IMR-90 (cell line): ENCODE results near the gene CD151. TPM values are rescaled to one million over a fixed set of nuclear protein-coding genes. Genes with fewer than 3 reads are reported as not detected.

Experiments used
- ATAC-seq: fragments of 200-7000 bp; cut with Tn5 transposase; 2 replicates; pipeline ENCODE4 v1.9.1; 2020; ENCODE audit warnings: low read depth, mild to moderate bottlenecking, moderate library complexity
- BruUV-seq: library from RNA; stranded (reverse); fragments of 400-500 nt; replicated peaks from 2 replicates; lab custom pipeline; 2021; lab: Mats Ljungman, UMichigan
- CTCF ChIA-PET: fragments of 300-600 bp; formaldehyde crosslinking; extraction: SDS; loops from one replicate; lab custom pipeline; 2021; ENCODE audit warnings: antibody characterized with exemption; lab: Yijun Ruan, JAX
- POLR2A ChIA-PET: fragments of 300-600 bp; sonication (Branson Sonifier 250); formaldehyde crosslinking; loops from one replicate; lab custom pipeline; 2022; ENCODE audit warnings: antibody characterized with exemption; ENCODE audit not compliant: unreplicated experiment; lab: Charles Lee
- DNase-seq: peaks from one replicate; pipeline ENCODE4 v3.0.0; 2013
- H2AFZ ChIP-seq: replicated peaks from 2 replicates; pipeline ENCODE3; 2013; ENCODE audit warnings: low read length, mild to moderate bottlenecking; ENCODE audit not compliant: poor library complexity
- H2AK5ac ChIP-seq: 2 replicates; pipeline ENCODE4 v1.6.1; 2013; ENCODE audit warnings: low read depth, low read length, inconsistent platforms
- H2AK9ac ChIP-seq: replicated peaks from 2 replicates; pipeline ENCODE3; 2013; ENCODE audit warnings: mild to moderate bottlenecking, low read depth, low read length, moderate library complexity; ENCODE audit not compliant: poor library complexity
- H2BK120ac ChIP-seq: 2 replicates; pipeline ENCODE4 v1.6.1; 2013; ENCODE audit warnings: low read depth, low read length, inconsistent platforms
- H2BK15ac ChIP-seq: 3 replicates; pipeline ENCODE4 v1.6.1; 2013; ENCODE audit warnings: low read depth, low read length, inconsistent platforms
- H2BK20ac ChIP-seq: 2 replicates; pipeline ENCODE4 v1.6.1; 2013; ENCODE audit warnings: low read depth, mild to moderate bottlenecking, inconsistent platforms, low read length, moderate library complexity
- H2BK5ac ChIP-seq: 2 replicates; pipeline ENCODE4 v1.6.1; 2013; ENCODE audit warnings: mild to moderate bottlenecking, low read depth, low read length, inconsistent platforms; ENCODE audit not compliant: poor library complexity, severe bottlenecking
- H3K14ac ChIP-seq: replicated peaks from 2 replicates; pipeline ENCODE4 v1.6.1; 2013; ENCODE audit warnings: low read depth, low read length, inconsistent platforms
- H3K18ac ChIP-seq: 2 replicates; pipeline ENCODE4 v1.6.1; 2013; ENCODE audit warnings: low read depth, low read length, control low read depth
- H3K23ac ChIP-seq: 2 replicates; pipeline ENCODE4 v1.6.1; 2013; ENCODE audit warnings: low read depth, low read length, inconsistent platforms
- H3K27ac ChIP-seq: 2 replicates; pipeline ENCODE4 v1.5.1; 2013; ENCODE audit warnings: mild to moderate bottlenecking, control low read depth, low read length; ENCODE audit not compliant: insufficient read depth
- H3K27me3 ChIP-seq: 2 replicates; pipeline ENCODE4 v1.6.1; 2013; ENCODE audit warnings: low read length; ENCODE audit not compliant: control insufficient read depth, insufficient read depth
- H3K36me3 ChIP-seq: 2 replicates; pipeline ENCODE4 v1.6.1; 2013; ENCODE audit warnings: low read length, mixed read lengths; ENCODE audit not compliant: control insufficient read depth, insufficient read depth
- H3K4ac ChIP-seq: 2 replicates; pipeline ENCODE4 v1.6.1; 2013; ENCODE audit warnings: low read depth, low read length, inconsistent platforms
- H3K4me1 ChIP-seq: 2 replicates; pipeline ENCODE4 v1.6.1; 2013; ENCODE audit warnings: low read length, mixed read lengths; ENCODE audit not compliant: control insufficient read depth, insufficient read depth
- H3K4me2 ChIP-seq: 2 replicates; pipeline ENCODE4 v1.6.1; 2013; ENCODE audit warnings: low read depth, mild to moderate bottlenecking, control low read depth, low read length, moderate library complexity
- H3K4me3 ChIP-seq: 2 replicates; pipeline ENCODE4 v1.5.1; 2013; ENCODE audit warnings: low read depth, mild to moderate bottlenecking, control low read depth, low read length, moderate library complexity; ENCODE audit not compliant: insufficient read depth
- H3K56ac ChIP-seq: 2 replicates; pipeline ENCODE4 v1.6.1; 2013; ENCODE audit warnings: low read length, inconsistent platforms; ENCODE audit not compliant: insufficient read depth; ENCODE audit errors: extremely low read depth
- H3K79me1 ChIP-seq, 2 experiments: 2 replicates each; pipeline ENCODE4 v1.6.1; 2013; ENCODE audit warnings: low read length in 2 of 2, inconsistent platforms in 1 of 2, low read depth in 1 of 2
- H3K9ac ChIP-seq: 2 replicates; pipeline ENCODE4 v1.6.1; 2013; ENCODE audit warnings: low read depth, low read length, control low read depth
- H3K9me1 ChIP-seq: 2 replicates; pipeline ENCODE4 v1.6.1; 2013; ENCODE audit warnings: low read length, inconsistent platforms; ENCODE audit not compliant: insufficient read depth
- H3K9me3 ChIP-seq: 2 replicates; pipeline ENCODE4 v1.6.1; 2013; ENCODE audit warnings: low read length; ENCODE audit not compliant: control insufficient read depth, insufficient read depth
- H4K20me1 ChIP-seq: 2 replicates; pipeline ENCODE4 v1.6.1; 2013; ENCODE audit warnings: low read length, inconsistent platforms; ENCODE audit not compliant: insufficient read depth
- H4K5ac ChIP-seq: 2 replicates; pipeline ENCODE4 v1.6.1; 2013; ENCODE audit warnings: mild to moderate bottlenecking, low read depth, low read length, control low read depth
- H4K8ac ChIP-seq, 2 experiments: 2 replicates each; pipeline ENCODE4 v1.6.1; 2013; ENCODE audit warnings: low read depth in 2 of 2, low read length in 2 of 2, control low read depth in 1 of 2, inconsistent platforms in 1 of 2
- H4K91ac ChIP-seq: 2 replicates; pipeline ENCODE4 v1.6.1; 2013; ENCODE audit warnings: low read depth, low read length, inconsistent platforms; ENCODE audit not compliant: insufficient read depth
- FOS ChIP-seq: fragments of 150-350 bp; IDR thresholded peaks from 2 replicates; pipeline ENCODE4 v1.6.1; 2016; ENCODE audit warnings: low read depth, low read length
- MAFK ChIP-seq: IDR thresholded peaks from 2 replicates; pipeline ENCODE4 v1.6.1; 2012; ENCODE audit warnings: low read depth, low read length, improper control_type of control experiment
- MAZ ChIP-seq: IDR thresholded peaks from 2 replicates; pipeline ENCODE4 v1.6.1; 2012; ENCODE audit warnings: low read depth, mild to moderate bottlenecking, low read length, improper control_type of control experiment, moderate library complexity, borderline replicate concordance
- POLR2A ChIP-seq: IDR thresholded peaks from 2 replicates; pipeline ENCODE4 v1.6.1; 2012; ENCODE audit warnings: mild to moderate bottlenecking, low read depth, low read length
- RAD21 ChIP-seq: IDR thresholded peaks from 2 replicates; pipeline ENCODE4 v1.6.1; 2012; ENCODE audit warnings: low read length, improper control_type of control experiment
- USF2 ChIP-seq: fragments of 150-350 bp; IDR thresholded peaks from 2 replicates; pipeline ENCODE4 v1.6.1; 2017; ENCODE audit warnings: mild to moderate bottlenecking, antibody characterized with exemption, low read length, low read depth
- WGBS, 2 experiments: methylation state at CpG; one replicate each; pipeline versions ENCODE4 v1.1.5 to v1.1.7; 2013; ENCODE audit warnings: missing lambda C conversion rate in 2 of 2; ENCODE audit not compliant: insufficient read length in 1 of 2; ENCODE audit errors: extremely low coverage in 2 of 2; 5-methylcytosine and 5-hydroxymethylcytosine counted together
- dilution Hi-C: fragments of 300-500 bp; cut with HindIII; formaldehyde crosslinking; loops from one replicate; pipeline ENCODE4 v1.14.3; 2018; ENCODE audit warnings: low sequenced_read_pairs; ENCODE audit not compliant: unreplicated experiment
- in situ Hi-C: fragments of 300-500 bp; cut with MboI; formaldehyde crosslinking; loops from 3 replicates; pipeline ENCODE4 v1.14.3; 2019; ENCODE audit warnings: low sequenced_read_pairs, inconsistent platforms, mixed read lengths
- intact Hi-C: fragments of 100-400 bp; cut with micrococcal nuclease; formaldehyde crosslinking; loops from 2 replicates; pipeline ENCODE4 v1.10.0; 2022
- polyA plus RNA-seq, 3 experiments: library from polyadenylated mRNA; depleted of rRNA; stranded (reverse); fragments of >200 nt; gene quantifications; 2 replicates each; pipeline ENCODE4 v1.2.3, GENCODE V29; 2012; ENCODE audit warnings: low replicate concordance in 1 of 3
- total RNA-seq: library from RNA; depleted of rRNA; stranded (reverse); fragments of >200 nt; gene quantifications from 2 replicates; pipeline ENCODE4 v1.2.3, GENCODE V29; 2012
- TF ChIP-seq, protein P1 (sequence below): fragments of 150-350 bp; IDR thresholded peaks from 2 replicates; pipeline ENCODE4 v1.6.1; 2016; ENCODE audit warnings: low read depth, mild to moderate bottlenecking, low read length, moderate library complexity, borderline replicate concordance

CD151 gene
- total and polyA plus RNA-seq, 2 of the 4 experiments (the other 2 are of a cell fraction) = 1,150 to 1,267 TPM

DNA sequence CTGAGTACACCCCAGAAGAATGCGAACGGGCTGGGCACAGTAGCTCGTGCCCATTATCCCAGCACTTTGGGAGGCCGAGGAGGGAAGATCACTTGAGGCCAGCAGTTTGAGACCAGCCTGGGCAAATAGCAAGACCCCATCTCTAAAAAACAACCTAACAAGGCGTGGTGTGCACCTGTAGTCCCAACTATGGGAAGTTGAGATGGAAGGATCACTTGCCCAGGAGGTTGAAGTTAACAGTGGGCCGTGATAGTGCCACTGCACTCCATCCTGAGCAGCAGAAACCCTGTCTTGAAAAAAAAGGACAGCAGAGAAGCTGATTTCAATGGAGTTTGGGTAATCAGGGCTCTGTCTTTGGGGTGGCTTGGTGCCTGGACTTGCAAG is 19.7 kb upstream of the CD151 start:
- Histone ChIP-seq H3K27ac (no peak overlapping the region), H3K9ac (no peak overlapping the region), H3K4me2 (no peak overlapping the region), H3K23ac (no peak overlapping the region), H3K36me3 (peaks cover 30% of the 10 kb centered on the region), H2AK9ac (no peak overlapping the region), H4K20me1 (peaks cover 38% of the 10 kb centered on the region), H2AFZ (no peak overlapping the region), H4K5ac (no peak overlapping the region), H3K9me1 (no peaks in the 10 kb centered on the region), H3K79me1 (peaks cover 27 to 47% of the 10 kb centered on the region in 2 experiments), H4K91ac (no peak overlapping the region), H3K18ac (no peak overlapping the region), H3K4ac (no peak overlapping the region), H3K9me3 (no peaks in the 10 kb centered on the region), H3K14ac (no peak overlapping the region), H2BK15ac (no peak overlapping the region), H2BK120ac (no peak overlapping the region), H3K4me1 (peaks cover 6% of the 10 kb centered on the region), H3K4me3 (no peak overlapping the region), H4K8ac (no peak overlapping the region), H2BK20ac (no peak overlapping the region), H3K56ac (no peak overlapping the region), H2BK5ac (no peak overlapping the region), H3K27me3 (no peaks in the 10 kb centered on the region), H2AK5ac (no peak overlapping the region)
- DNase-seq (no peak), ATAC-seq (no peak)
- BruUV-seq = no TSS peak
- ChIA-PET POLR2A (no interaction called here), CTCF (no interaction called here)
- in situ Hi-C loops = no loop called here
- dilution Hi-C loops = no loop called here
- WGBS, 2 experiments = 86% methylated on average over 1 of the region's 6 CpGs; no CpG with 5 or more reads in 1 of the 2 experiments
- TF ChIP-seq FOS (no peak), USF2 (no peak), MAZ (no peak), POLR2A (no peak), MAFK (no peak), RAD21 (no peak)
- TF ChIP-seq, protein P1, sequence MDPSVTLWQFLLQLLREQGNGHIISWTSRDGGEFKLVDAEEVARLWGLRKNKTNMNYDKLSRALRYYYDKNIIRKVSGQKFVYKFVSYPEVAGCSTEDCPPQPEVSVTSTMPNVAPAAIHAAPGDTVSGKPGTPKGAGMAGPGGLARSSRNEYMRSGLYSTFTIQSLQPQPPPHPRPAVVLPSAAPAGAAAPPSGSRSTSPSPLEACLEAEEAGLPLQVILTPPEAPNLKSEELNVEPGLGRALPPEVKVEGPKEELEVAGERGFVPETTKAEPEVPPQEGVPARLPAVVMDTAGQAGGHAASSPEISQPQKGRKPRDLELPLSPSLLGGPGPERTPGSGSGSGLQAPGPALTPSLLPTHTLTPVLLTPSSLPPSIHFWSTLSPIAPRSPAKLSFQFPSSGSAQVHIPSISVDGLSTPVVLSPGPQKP = no peak
- intact Hi-C loops = no loop called here
